NCI-H460 (cell line): Measurements from ENCODE around the gene TBXA2R. TPM values are rescaled to one million over a fixed set of nuclear protein-coding genes. Genes with fewer than 3 reads are reported as not detected.
"Not testable (repeated sequence)": the region's sequence is repeated elsewhere in the genome, so short reads cannot be mapped to it uniquely, and the experiment has no call there.

Experiments used
- DNase-seq: peaks from one replicate; pipeline ENCODE4 v3.0.0-alpha.2; 2016; ENCODE audit warnings: low read depth; ENCODE audit errors: extremely low read depth
- polyA plus RNA-seq: library from polyadenylated mRNA; depleted of rRNA; stranded (reverse); fragments of >200 nt; gene quantifications from 2 replicates; pipeline ENCODE4 v1.2.3, GENCODE V29; 2014; cell fraction: nucleus; rRNA removed
- total RNA-seq: library from RNA; depleted of rRNA; stranded (reverse); fragments of >200 nt; shearing (Covaris generic); gene quantifications from 2 replicates; pipeline ENCODE4 v1.2.3, GENCODE V29; 2014; rRNA removed

The TBXA2R gene
- total RNA-seq, result 1.2 and 1.4 TPM in 2 replicates
- 2.0 and 3.2 TPM in 2 replicates for polyA plus RNA-seq

DNA sequence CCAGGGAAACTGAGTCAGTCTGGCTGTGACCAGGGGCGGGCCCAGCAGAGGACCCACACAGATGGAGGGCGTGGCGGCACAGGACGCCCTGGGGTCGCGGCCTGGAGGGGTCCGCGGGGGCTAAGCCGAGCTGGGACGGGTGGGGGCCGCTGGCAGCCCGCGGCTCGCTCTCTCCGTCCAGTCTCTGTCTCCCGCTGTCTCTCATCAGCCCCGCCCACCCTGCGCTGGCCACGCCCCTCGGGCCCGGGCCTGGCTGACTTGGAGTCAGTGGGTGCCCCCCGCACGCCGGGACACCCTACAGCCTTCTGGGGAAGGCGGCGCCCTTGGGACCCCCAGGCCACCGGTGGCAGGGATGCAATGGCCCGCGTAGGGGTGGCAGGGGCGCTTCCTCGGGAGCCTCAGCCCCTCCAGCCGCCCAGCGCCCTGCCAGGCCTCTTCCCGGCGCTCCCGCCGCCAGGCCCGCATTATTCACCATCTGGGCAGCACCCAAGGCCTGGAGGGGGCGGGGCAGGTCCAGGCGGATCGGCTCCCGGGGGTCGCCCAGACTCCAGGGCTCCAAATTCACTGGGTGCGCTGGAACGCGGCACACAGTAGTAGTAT lies at the start of gene TBXA2R:
TBXA2R (minus strand) TSS at position 186 of the 600 bp plus-strand sequence. CDS start 6,241 bp downstream, outside the sequence.
- DNase-seq, result peak; percentile 55

DNA sequence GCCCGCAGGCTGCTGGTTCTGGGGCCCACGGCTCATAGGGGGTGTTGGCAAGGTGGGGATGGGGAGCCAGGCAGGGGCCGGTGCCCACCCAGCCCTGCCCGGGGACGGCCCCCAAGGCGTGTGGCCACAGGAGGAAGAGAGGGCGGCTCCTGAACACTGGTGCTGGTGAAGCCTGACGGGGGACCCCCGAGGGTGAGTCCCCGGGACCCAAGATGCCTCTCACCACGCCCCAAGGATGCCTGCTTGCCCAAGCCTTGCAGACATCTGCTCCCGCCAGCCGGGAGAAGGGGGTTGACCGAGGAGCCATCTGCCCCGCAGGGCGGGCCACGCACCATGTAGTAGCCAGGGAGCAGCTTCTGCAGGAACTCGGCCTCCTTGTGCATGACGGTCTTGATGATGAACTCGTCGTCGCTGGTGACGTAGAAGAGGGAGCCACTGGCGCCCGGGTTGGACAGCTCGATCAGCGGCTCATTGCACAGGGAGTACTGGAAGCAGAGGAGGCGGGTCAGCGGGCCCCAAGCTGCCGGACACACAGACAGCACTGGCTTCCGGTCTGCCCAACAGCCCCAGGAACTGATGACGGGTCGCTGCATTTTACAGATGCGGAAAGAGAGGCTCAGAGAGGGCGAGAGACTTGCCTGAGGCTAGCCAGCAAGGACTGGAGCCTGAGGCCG lies 49.5 kb upstream of the TBXA2R start:
- no peak for DNase-seq

DNA sequence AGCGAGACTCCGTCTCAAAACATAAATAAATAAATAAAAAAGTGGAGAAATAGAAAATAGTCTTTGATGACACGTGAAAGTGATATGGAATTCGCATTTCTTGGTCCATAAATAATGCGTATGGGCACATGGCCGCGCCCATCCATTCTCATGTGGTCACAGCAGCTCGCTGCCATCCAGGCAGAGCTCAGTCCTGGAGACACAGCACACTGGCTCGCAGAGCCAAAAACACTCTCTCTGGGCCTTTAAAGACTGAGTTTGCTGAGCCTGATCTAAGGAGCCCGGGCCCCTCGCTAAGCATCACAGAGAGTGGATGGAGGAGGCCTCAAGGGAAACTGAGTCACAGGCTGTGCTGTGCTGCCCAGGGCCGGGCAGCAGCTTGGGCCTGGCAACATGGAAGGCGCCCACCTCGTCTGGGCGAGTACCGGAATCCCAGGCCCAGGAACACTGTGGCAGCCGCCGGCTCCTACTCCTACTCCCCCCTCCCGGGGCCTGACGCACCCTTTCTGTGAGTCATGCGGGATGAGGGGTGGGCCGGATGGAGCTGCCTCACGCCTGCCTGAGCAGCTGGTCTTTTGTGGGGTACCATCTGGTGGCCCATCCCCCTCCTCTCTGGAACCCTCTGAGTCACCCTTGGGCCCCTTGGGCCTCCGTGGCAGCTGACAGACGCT lies 48.9 kb upstream of the TBXA2R start:
- no peak for DNase-seq

DNA sequence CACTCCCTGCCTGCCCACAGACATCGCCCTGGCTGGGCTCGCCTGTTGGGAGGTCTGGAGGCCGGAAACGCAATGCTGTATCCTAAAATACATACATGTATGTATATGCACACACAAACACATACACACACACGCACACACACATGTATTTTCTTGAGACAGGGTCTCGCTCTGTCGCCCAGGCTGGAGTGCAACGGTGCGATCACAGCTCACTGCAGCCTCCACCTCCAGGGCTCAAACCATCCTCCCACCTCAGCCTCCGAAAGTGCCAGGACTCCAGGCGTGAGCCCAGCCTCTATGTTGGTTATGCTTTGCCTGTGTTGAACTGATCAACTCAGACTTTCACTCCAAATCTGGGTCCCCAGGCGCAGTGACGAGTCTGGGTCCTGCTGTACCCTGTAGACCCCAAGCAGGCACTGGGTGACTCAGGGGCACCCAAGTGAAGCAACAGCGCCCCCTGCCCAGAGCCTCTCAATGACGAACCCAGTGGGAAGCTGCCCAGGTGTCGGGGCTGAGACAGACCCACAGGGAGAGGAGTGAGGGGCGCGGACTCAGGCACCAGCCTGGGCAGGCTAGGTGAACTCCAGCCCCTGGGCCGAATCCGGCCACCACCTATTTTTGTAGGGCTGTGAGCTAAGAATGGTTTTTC lies 47.3 kb upstream of the TBXA2R start:
- DNase-seq, result no peak

DNA sequence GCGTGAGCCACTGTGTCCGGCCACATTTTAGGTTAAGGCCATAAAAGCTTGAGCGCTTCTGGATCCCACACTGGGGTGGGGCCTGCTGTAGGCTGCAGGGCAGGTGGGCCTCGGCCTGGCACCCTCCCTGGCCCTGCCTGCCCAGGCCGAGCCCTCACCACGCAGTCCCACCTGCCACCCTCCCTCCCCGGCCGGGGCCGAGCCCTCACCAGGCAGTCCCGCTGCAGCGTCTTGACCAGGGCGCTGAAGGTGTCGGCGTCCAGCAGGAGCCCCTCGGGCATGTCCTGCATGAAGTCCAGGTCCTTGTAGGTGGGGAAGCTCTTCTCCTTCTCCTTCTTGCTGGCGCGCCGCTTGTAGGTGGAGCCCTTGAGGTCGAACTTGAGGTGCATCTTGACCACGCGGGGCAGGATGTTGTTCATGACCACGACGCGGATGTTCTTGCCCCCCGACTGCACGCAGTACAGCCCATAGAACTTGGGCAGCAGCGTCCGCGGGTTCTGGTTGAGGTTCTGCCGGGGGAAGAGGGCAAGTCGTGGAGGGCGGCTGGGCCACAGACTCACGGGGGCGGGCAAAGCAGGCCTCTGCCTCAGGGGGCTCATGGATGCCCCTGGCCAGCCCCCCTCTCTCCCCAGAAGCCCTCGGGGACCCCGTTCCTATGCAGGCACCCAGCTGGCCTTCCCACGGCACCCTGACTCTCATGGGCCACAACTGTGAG lies 46.6 kb upstream of the TBXA2R start:
- no peak for DNase-seq

DNA sequence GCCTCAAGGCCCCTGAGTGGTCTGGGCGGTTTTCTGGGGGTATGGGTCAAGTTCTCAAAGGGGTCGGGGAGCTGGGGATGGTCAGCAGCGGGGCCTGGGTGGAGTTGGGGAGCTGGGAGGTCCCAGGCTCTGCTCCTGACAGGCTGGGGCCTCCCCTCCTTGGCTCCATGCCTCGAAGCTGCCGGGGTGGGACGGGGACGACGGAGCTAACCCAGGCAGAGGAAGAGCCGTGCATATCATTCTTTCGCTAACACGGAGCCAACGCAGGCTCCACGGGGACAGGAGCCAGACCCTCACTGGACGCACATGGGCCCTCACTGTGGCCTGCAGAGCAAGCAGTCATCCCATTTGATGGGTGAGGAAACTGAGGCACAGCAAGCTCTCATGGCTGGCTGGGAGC lies 45.7 kb upstream of the TBXA2R start:
- DNase-seq, result no peak

DNA sequence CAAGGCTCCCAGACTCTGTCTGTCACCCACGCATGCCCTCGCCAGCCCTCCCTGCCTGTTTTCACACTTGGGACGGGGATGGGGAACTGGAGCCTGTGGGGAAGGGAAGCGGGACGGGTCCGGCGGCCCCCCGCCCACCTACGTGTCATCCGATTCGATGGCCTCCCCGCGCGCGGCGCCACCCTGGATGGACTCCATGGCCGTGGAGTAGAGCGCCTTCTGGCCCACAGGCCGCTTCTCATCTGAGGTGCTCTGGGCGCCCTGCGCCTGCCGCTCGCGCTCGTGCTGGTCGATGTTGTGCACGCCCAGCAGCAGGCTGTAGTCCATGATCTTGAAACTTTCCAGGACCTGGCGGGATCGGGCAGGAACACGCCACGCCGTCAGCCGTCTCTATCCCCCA lies 45.0 kb upstream of the TBXA2R start:
- no peak for DNase-seq

DNA sequence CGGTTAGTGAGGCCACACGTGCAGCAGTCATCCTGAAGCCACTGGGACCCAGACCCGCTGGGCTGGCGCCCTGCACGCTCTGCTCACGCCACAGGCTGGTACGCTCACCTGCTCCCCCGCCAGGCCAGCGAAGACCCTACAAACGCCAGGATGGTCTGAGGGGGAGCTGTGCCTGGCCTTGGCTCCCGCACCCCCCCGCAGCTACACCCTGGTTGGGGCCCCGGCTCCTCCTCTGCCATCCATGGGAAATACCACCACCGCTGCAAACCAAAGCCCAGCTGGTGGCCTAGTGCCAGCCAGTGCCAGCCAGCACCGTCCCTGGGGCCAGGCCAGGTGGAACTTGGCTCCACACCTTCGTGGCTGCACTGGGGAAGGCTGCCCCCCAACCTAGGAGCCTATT lies 43.2 kb upstream of the TBXA2R start:
- DNase-seq, result no peak

DNA sequence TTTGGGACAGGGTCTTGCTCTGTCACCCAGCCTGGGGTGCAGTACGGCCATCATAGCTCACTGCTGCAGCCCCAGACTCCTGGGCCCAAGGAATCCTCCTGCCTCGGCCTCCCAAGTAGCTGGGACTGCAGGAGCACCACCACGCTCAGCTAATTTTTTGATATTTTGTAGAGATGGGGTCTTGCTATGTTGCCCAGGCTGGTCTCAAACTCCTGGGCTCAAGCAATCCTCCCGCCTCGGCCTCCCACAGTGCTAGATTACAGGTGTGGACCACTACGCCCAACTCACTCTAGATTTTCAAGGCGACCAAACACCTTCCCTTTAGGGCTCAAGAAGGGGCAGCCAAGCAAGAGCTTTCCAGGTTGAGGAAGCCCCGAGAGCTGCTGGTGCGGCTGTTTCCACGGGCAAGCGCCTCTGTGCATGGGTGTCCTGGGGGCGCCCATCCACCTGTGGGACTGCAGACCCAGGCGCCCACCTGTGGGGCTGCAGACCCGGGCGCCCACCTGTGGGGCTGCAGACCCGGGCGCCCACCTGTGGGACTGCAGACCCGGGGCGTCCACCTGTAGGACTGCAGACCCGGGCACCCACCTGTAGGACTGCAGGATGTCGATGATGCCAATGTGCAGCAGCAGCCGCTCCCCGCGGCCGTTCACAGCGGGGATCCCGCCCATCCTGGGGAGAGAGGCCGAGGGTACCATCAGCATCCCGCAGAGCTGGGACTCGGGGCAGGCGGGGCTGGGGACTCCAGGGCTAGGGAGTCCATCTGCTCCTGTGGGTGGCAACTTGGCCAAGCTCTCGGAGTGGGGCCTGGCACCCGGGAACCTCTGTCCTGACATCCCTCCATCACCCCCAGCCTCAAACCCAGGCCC lies 41.6 kb upstream of the TBXA2R start:
- no peak for DNase-seq

DNA sequence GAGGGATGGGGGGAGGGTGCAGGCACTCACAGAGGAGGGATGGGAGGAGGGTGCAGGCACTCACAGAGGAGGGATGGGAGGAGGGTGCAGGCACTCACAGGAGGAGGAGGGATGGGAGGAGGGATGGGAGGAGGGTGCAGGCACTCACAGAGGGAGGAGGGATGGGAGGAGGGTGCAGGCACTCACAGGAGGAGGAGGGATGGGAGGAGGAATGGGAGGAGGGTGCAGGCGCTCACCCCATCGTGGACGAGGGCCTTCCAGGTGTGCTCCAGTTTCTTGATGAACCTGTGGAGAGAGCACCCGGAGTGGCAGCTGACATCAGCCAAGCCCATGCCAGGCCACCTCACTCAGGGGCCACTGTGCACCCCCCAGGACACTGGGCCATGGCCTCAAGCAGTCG lies 40.4 kb upstream of the TBXA2R start:
- DNase-seq, result not testable (repeated sequence)

DNA sequence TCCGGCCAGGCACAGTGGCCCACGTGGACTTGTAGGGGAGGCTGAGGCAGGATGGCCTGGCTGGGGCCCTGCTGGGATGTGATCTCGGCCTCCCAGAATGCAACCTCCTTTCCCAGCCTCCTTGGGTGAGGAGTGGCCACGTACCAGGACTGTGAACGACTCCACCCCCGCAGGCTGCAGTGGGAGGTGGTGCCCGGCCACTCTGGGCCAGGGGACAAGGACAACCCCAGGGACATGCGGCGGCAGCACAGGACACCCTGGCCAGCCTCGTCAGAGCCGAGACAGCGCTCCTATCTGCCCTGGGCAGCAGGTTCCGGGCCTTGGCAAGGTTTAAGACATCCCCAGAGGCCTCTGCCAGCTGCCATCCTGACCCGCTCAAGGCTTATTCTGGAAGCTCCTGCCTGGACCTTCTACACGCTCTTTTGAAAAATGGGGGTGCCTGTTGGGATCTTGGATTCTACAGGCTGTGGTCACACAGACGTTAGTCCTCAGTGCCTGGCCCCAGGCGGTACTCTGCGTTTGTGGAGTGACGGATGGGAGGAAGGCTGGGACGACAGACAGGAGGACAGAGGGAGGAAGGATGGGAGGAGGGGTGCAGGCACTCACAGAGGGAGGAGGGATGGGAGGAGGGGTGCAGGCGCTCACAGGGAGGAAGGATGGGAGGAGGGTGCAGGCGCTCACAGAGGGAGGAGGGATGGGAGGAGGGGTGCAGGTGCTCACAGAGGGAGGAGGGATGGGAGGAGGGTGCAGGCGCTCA lies 39.8 kb upstream of the TBXA2R start:
- DNase-seq, result no peak

DNA sequence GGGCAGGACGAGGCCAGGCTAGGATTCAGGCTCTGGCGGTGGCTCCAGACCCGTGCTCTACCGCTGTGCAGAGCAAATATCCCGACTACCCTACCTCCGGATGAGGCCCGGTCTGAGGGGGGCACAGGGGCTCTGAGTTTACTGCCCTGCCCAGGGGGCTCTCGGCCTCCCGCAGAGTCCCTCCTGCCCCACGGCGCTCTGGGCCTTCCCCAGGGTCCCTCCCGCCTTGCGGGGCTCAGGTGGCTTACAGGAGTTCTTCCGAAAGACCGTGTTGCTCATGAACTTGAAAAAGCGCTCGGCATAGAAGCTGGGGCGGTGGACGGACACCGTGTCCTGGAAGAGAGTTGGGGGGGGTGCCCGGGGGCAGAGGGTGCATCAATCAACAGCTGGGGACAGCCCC lies 39.1 kb upstream of the TBXA2R start:
- no peak for DNase-seq

DNA sequence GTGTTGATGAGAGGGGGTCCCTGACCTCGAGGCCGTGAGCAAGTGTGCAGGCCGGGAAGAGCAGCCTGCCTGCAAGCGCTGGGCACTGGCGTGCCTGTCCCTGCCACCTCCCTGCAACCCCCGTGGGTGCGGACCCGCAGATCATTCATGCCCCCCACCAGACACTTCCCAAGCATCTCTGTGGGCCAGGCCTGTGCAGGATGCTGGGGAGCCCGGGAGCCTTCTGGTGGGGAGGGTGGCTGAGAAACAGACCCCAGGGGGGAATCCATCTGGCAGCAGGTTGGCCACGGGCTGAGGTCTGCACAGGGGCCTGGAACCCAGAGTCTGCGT lies 38.4 kb upstream of the TBXA2R start:
- no peak for DNase-seq

DNA sequence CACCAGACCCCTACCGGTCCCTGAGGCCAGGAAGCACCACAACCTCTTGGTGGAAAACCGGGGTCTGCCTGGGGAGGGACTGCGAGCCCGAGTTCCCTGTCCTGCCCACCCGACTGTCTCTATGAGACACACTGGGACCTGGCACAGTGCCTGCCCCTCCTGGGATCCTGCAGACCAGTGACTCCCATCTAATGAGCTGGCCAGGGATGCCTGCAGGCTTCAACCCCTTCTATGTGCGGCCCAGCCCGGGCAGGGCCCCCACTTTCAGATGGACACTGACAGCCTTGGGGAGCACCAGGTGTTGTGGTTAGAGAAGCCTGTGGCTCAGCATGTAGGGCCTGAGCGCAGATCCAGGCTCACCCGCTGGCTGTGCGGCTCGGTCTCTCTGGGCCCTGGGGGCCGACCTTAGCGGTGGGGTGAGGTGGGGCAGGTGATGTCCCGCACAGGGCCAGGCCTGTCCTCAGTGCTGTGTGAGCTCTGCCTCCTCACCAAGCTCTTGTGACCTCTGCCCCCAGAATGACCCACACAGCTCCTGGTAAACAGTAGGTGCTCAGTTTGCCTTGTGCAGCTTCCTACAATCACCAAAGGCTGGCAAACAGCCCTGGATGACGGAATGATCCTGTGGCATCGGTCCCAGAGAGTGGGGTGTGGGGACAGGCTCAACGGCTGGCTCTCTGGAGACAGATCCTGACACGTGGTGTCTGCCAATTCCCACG lies 37.8 kb upstream of the TBXA2R start:
- no peak for DNase-seq

DNA sequence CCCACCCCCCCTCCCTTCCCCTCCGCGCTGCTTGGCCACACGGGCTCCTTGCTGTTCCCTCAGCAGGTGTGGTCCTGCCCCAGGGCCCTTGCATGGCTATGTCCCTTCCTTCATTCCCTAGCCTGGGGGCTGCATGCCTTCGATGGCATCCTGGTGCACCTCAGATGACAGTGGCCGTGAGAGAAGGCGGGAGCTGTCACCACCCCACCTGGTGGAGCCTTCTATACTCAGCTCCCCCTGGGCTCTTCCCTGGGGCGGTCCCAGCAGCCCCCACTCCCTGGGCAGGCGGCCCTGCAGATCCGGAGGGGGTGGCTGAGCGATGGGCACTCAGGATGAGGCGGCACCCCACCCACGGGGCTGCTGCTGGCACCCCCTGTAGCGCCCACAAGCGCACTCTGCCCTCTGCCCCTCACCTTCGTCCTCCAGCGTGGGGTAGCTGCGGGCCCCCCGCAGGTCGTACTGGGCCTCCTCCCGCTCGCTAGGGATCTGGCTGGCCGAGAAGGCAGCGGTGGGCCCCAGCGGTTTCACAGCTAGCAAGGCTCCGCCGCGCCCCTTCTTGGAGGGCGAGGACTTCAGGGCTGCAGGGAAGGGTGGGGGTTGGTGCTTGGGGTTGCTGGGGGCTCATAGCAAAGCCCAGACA lies 37.1 kb upstream of the TBXA2R start:
- DNase-seq, result no peak

DNA sequence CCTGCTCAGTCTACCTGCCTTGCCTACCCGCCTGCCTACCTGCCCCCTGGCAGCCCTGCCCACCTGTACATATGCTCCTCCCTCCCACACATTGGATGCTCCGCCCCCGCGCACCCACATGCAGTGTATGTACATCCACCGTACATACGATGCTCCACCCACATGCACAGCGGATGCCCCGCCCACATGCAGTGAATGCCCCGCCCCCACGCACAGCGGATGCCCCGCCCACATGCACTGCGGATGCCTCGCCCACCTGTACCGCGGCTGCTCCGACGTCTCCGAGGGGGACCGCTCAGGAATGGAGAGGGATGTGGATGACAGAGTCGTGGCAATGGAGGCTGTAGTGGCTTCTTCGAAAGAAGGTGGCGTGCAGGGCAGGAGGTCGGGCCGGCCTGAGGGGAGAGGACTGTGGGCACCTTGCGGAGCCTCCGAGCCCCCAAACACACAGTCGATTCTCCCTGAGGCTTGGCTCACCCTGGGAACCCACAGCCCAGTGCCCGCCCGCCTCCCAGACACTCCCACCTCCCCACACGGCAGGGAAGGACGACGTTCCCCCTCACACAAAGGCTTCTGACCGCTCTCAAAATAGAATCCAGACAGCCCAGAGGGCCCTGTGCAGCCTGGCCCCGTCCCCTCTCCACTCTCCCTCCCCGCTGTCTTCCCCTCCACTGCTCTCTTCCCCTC lies 36.5 kb upstream of the TBXA2R start:
- DNase-seq, result no peak

DNA sequence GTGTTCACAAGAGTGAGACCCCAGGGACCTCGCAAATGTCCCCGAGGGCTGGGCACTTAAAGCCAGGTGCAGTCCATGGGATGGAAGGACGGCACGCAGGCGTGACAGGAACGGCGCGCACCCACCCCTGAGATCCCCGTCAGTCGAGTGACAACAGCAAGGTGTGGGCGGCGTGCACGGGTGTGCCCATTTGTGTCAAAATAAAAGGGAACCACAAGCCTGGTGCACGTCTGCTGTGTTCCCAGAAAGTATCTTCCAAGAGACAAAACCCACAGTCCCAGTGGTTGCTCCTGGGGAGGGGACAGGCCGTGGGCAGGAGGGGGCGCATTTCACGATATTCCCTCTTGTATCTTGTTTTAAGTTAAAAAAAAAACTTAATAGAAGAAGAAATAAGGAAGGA lies 35.6 kb upstream of the TBXA2R start:
- no peak for DNase-seq
